Mesenchymal stem cell (in vitro differentiated cells and primary cell): ENCODE data around the gene AKAP13.

ENCODE experiments used
- DNase-seq: peaks from one replicate; pipeline ENCODE4 v3.0.0-alpha.2; 2013
- H2AFZ ChIP-seq: one replicate; pipeline ENCODE4 v1.6.1; 2013; ENCODE audit warnings: low read depth, mild to moderate bottlenecking, control low read depth, inconsistent platforms, low read length, moderate library complexity
- H2AK5ac ChIP-seq: 2 replicates; pipeline ENCODE4 v1.6.1; 2013; ENCODE audit warnings: low read length, moderate library complexity, mild to moderate bottlenecking, inconsistent platforms; ENCODE audit not compliant: severe bottlenecking
- H2BK120ac ChIP-seq: one replicate; pipeline ENCODE4 v1.6.1; 2013; ENCODE audit warnings: low read depth, mild to moderate bottlenecking, inconsistent platforms, low read length, moderate library complexity
- H2BK12ac ChIP-seq, 2 experiments: one replicate each; pipeline ENCODE4 v1.6.1; 2013; ENCODE audit warnings: inconsistent platforms in 2 of 2, low read length in 2 of 2, mild to moderate bottlenecking in 2 of 2, moderate library complexity in 2 of 2, control low read depth in 1 of 2
- H2BK15ac ChIP-seq: one replicate; pipeline ENCODE4 v1.6.1; 2013; ENCODE audit warnings: mild to moderate bottlenecking, low read depth, inconsistent platforms; ENCODE audit not compliant: poor library complexity, severe bottlenecking
- H2BK5ac ChIP-seq: 2 replicates; pipeline ENCODE4 v1.6.1; 2013; ENCODE audit warnings: low read depth, mild to moderate bottlenecking, low read length, control low read depth, inconsistent platforms; ENCODE audit not compliant: poor library complexity, severe bottlenecking
- H3K14ac ChIP-seq, 2 experiments: one replicate each; pipeline ENCODE4 v1.6.1; 2013; ENCODE audit warnings: inconsistent platforms in 2 of 2, low read length in 2 of 2, control low read depth in 1 of 2, mild to moderate bottlenecking in 1 of 2, moderate library complexity in 1 of 2
- H3K18ac ChIP-seq, 2 experiments: one replicate each; pipeline ENCODE4 v1.6.1; 2013; ENCODE audit warnings: inconsistent platforms in 2 of 2, low read length in 2 of 2, control low read depth in 1 of 2, low read depth in 1 of 2, mild to moderate bottlenecking in 1 of 2
- H3K23ac ChIP-seq, 2 experiments: one replicate each; pipeline ENCODE4 v1.6.1; 2013; ENCODE audit warnings: inconsistent platforms in 2 of 2, low read length in 2 of 2, mild to moderate bottlenecking in 2 of 2, moderate library complexity in 2 of 2, control low read depth in 1 of 2
- H3K27ac ChIP-seq: 2 replicates; pipeline ENCODE4 v1.5.1; 2013; ENCODE audit warnings: mild to moderate bottlenecking, moderate library complexity, low read length, control low read depth, inconsistent platforms; ENCODE audit not compliant: poor library complexity, severe bottlenecking
- H3K27me3 ChIP-seq, 2 experiments: 2 replicates each; pipeline versions ENCODE4 v1.6.1 to v1.7.0; 2013; ENCODE audit warnings: low read length in 2 of 2, mild to moderate bottlenecking in 2 of 2, moderate library complexity in 2 of 2, control low read depth in 1 of 2, inconsistent platforms in 1 of 2; ENCODE audit not compliant: control insufficient read depth in 1 of 2, insufficient read depth in 1 of 2
- H3K36me3 ChIP-seq, 2 experiments: 2 replicates each; pipeline versions ENCODE4 v1.6.1 to v1.7.0; 2013; ENCODE audit warnings: low read length in 2 of 2, control low read depth in 1 of 2, inconsistent platforms in 1 of 2, low read depth in 1 of 2, mild to moderate bottlenecking in 1 of 2; ENCODE audit not compliant: insufficient read depth in 2 of 2, control insufficient read depth in 1 of 2
- H3K4ac ChIP-seq, 2 experiments: one replicate each; pipeline ENCODE4 v1.6.1; 2013; ENCODE audit warnings: inconsistent platforms in 2 of 2, low read length in 2 of 2, mild to moderate bottlenecking in 2 of 2, moderate library complexity in 2 of 2, control low read depth in 1 of 2, low read depth in 1 of 2
- H3K4me1 ChIP-seq: 2 replicates; pipeline ENCODE4 v1.6.1; 2013; ENCODE audit warnings: low read depth, low read length, control low read depth; ENCODE audit not compliant: control insufficient read depth, insufficient read depth
- H3K4me2 ChIP-seq: 2 replicates; pipeline ENCODE4 v1.6.1; 2013; ENCODE audit warnings: low read length, mild to moderate bottlenecking, inconsistent platforms; ENCODE audit not compliant: poor library complexity, severe bottlenecking
- H3K4me3 ChIP-seq, 2 experiments: 2 replicates each; pipeline versions ENCODE4 v1.5.1 to v1.7.0; 2013; ENCODE audit warnings: low read length in 2 of 2, mild to moderate bottlenecking in 2 of 2, control low read depth in 1 of 2, low read depth in 1 of 2; ENCODE audit not compliant: insufficient read depth in 1 of 2
- H3K79me1 ChIP-seq: replicated peaks from 2 replicates; pipeline ENCODE4 v1.6.1; 2013; ENCODE audit warnings: mild to moderate bottlenecking, control low read depth, low read length, inconsistent platforms; ENCODE audit not compliant: poor library complexity, severe bottlenecking
- H3K9ac ChIP-seq: 2 replicates; pipeline ENCODE4 v1.7.0; 2013; ENCODE audit warnings: mild to moderate bottlenecking, low read length, moderate library complexity
- H3K9me3 ChIP-seq: 2 replicates; pipeline ENCODE4 v1.7.0; 2013; ENCODE audit warnings: mild to moderate bottlenecking, low read length; ENCODE audit not compliant: control insufficient read depth
- H4K8ac ChIP-seq: one replicate; pipeline ENCODE4 v1.6.1; 2013; ENCODE audit warnings: inconsistent platforms, mild to moderate bottlenecking, low read length, moderate library complexity
- H4K91ac ChIP-seq: one replicate; pipeline ENCODE4 v1.6.1; 2013; ENCODE audit warnings: mild to moderate bottlenecking, low read length, inconsistent platforms
- WGBS: methylation state at CpG from one replicate; pipeline ENCODE4 v1.1.7; 2013; ENCODE audit warnings: mixed read lengths; 5-methylcytosine and 5-hydroxymethylcytosine counted together

The AKAP13 gene

GRCh38 chr15:85777250-85778106 is 397.1 kb downstream of the AKAP13 start:
- no peaks in the 10 kb centered on the region for H3K27me3 ChIP-seq

DNA sequence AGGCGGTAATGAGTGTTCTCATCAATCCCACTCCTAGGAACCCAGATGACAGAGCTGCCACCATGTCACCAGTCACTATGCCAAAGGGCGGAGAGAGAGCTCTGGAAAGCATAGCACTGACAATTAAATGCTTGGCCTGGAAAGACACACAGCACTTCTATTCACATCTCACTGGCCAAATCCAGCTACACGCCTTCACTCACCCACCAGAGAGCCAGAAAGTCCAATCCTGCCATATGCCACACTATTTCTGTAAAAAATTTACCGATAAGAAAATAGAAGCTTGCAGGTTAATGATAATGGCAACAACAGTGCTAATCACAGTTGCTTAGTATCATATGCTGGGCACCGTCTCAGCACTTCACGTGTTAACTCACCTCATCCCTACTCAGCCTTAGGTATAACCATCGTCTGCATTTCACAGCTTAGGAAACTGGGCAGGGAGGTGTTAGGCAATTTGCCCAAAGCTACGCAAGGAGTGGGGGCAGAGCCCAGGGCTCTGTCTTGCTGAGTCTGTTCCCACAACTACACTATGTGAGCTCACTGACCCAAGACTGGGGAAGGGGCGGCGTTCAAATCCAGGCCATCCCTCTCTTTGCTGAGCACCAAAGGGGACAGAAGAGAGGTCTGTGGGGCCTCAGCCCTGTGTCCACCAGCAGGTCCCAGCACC is 397.8 kb downstream of the AKAP13 start:
- no peak overlapping the region for H2AFZ ChIP-seq

More at GRCh38 chr15:85777250-85778106, 397.1 kb downstream of the AKAP13 start:
- Histone ChIP-seq H3K9ac (no peak overlapping the region), H3K4me3 (no peak overlapping the region), H2BK5ac (no peak overlapping the region), H2BK12ac (no peak overlapping the region), H3K79me1 (peaks cover 54% of the 10 kb centered on the region), H2AK5ac (no peak overlapping the region), H3K36me3 (peaks cover 0 to 3% of the 10 kb centered on the region in 2 experiments), H3K4ac (no peak overlapping the region), H4K91ac (no peak overlapping the region), H2BK15ac (no peak overlapping the region), H3K4me1 (peaks cover 10% of the 10 kb centered on the region), H3K9me3 (no peaks in the 10 kb centered on the region), H3K27ac (no peak overlapping the region), H3K4me2 (no peak overlapping the region), H2BK120ac (no peak overlapping the region), H2AFZ (no peak overlapping the region), H3K23ac (no peak overlapping the region), H3K18ac (no peak overlapping the region), H4K8ac (no peak overlapping the region), H3K14ac (no peak overlapping the region)
- WGBS = 91% methylated on average over 18 of the region's 18 CpGs
- no peak for DNase-seq

GRCh38 chr15:85779249-85779648 is 398.8 kb downstream of the AKAP13 start:
- no peak overlapping the region for H2BK120ac ChIP-seq
- no peak overlapping the region for H2AK5ac ChIP-seq
- H3K27ac ChIP-seq = no peak overlapping the region
- no peak overlapping the region for H2AFZ ChIP-seq
- no peak overlapping the region for H3K4me2 ChIP-seq
- DNase-seq = no peak
- no peak overlapping the region for H3K23ac ChIP-seq
- no peak overlapping the region for H3K4me3 ChIP-seq
- no peak overlapping the region for H2BK12ac ChIP-seq
- H3K9me3 ChIP-seq = no peaks in the 10 kb centered on the region
- no peak overlapping the region for H3K4ac ChIP-seq
- no peak overlapping the region for H2BK5ac ChIP-seq
- no peak overlapping the region for H2BK15ac ChIP-seq
- H3K14ac ChIP-seq = no peak overlapping the region
- no peak overlapping the region for H3K9ac ChIP-seq
- H4K91ac ChIP-seq = no peak overlapping the region
- peaks cover 5% of the 10 kb centered on the region for H3K4me1 ChIP-seq
- H3K36me3 ChIP-seq = peaks cover 0 to 3% of the 10 kb centered on the region in 2 experiments
- H3K27me3 ChIP-seq = no peaks in the 10 kb centered on the region
- no peak overlapping the region for H4K8ac ChIP-seq
- peaks cover 48% of the 10 kb centered on the region for H3K79me1 ChIP-seq
- 100% methylated on average over 1 of the region's 1 CpG for WGBS
- no peak overlapping the region for H3K18ac ChIP-seq

More for the DNA sequence above, 397.8 kb downstream of the AKAP13 start:
- Histone ChIP-seq H3K4me3 (no peak overlapping the region), H3K9ac (no peak overlapping the region), H4K8ac (no peak overlapping the region), H2AK5ac (no peak overlapping the region), H3K4me1 (peaks cover 7% of the 10 kb centered on the region), H4K91ac (no peak overlapping the region), H2BK120ac (no peak overlapping the region), H3K27me3 (no peaks in the 10 kb centered on the region), H3K23ac (no peak overlapping the region), H2BK15ac (no peak overlapping the region), H3K4me2 (no peak overlapping the region), H3K18ac (no peak overlapping the region), H3K36me3 (peaks cover 0 to 3% of the 10 kb centered on the region in 2 experiments), H3K14ac (no peak overlapping the region), H2BK12ac (no peak overlapping the region), H3K9me3 (no peaks in the 10 kb centered on the region), H3K79me1 (peaks cover 51% of the 10 kb centered on the region), H2BK5ac (no peak overlapping the region), H3K4ac (no peak overlapping the region), H3K27ac (no peak overlapping the region)
- no peak for DNase-seq
- WGBS = 87% methylated on average over 10 of the region's 10 CpGs

- H4K8ac ChIP-seq = no peak overlapping the region
- peaks cover 46% of the 10 kb centered on the region for H3K79me1 ChIP-seq
- H3K4me1 ChIP-seq = peaks cover 8% of the 10 kb centered on the region
- H3K18ac ChIP-seq = no peak overlapping the region
- no peak overlapping the region for H2AFZ ChIP-seq
- H3K27ac ChIP-seq = no peak overlapping the region
- H3K4me2 ChIP-seq = no peak overlapping the region
- H3K23ac ChIP-seq = no peak overlapping the region
- 87% methylated on average over 8 of the region's 8 CpGs for WGBS
- H2BK15ac ChIP-seq = no peak overlapping the region
- no peak overlapping the region for H2AK5ac ChIP-seq
- H2BK5ac ChIP-seq = no peak overlapping the region
- H3K4ac ChIP-seq = no peak overlapping the region
- no peaks in the 10 kb centered on the region for H3K27me3 ChIP-seq
- DNase-seq = no peak
- no peak overlapping the region for H3K14ac ChIP-seq
- H3K9me3 ChIP-seq = no peaks in the 10 kb centered on the region
- H3K4me3 ChIP-seq = peak overlapping the region in 1 of 2 experiments; percentile 16
- no peak overlapping the region for H2BK12ac ChIP-seq
- H3K36me3 ChIP-seq = peaks cover 0 to 3% of the 10 kb centered on the region in 2 experiments
- H2BK120ac ChIP-seq = no peak overlapping the region
- no peak overlapping the region for H3K9ac ChIP-seq
- H4K91ac ChIP-seq = no peak overlapping the region
These were observed 400.0 kb downstream of the AKAP13 start for GRCh38 chr15:85780225-85780985.
